Breast epithelium (tissue), 4 donors: ENCODE results near the gene SOCS1. TPM values are rescaled to one million over a fixed set of nuclear protein-coding genes. Genes with fewer than 3 reads are reported as not detected.

Source experiments
- DNase-seq, 2 donors: peaks; one replicate each; pipeline ENCODE4 v3.0.0-alpha.2; 2019; ENCODE audit warnings: low spot score in 2 of 2
- H3K27ac ChIP-seq, 2 donors: fragments of 200-600 bp; sonication (generic) in 1 of 2; one replicate each; pipeline ENCODE4 v1.5.1; 2016 to 2019; ENCODE audit warnings: mild to moderate bottlenecking in 1 of 2
- H3K27me3 ChIP-seq, 2 donors: fragments of 200-600 bp; sonication (generic) in 1 of 2; one replicate each; pipeline versions ENCODE4 v1.5.1 to v1.6.0; 2017 to 2019; ENCODE audit warnings: control low read depth in 1 of 2, mild to moderate bottlenecking in 1 of 2
- H3K36me3 ChIP-seq: fragments of 200-600 bp; one replicate; pipeline ENCODE4 v1.5.1; 2019
- H3K4me1 ChIP-seq, 2 donors: fragments of 200-600 bp; sonication (generic); one replicate each; pipeline ENCODE4 v1.5.1; 2016 to 2019; ENCODE audit warnings: control low read depth in 1 of 2
- H3K4me3 ChIP-seq, 3 donors: fragments of 200-600 bp; sonication (generic); 1 replicate in 2 of 3; 2 replicates in 1 of 3; pipeline ENCODE4 v1.5.1; 2016 to 2019; ENCODE audit warnings: mild to moderate bottlenecking in 3 of 3, moderate library complexity in 2 of 3
- H3K9me3 ChIP-seq, 2 donors: fragments of 200-600 bp; sonication (generic) in 1 of 2; one replicate each; pipeline ENCODE4 v1.5.1; 2016 to 2019; ENCODE audit warnings: control low read depth in 1 of 2
- CTCF ChIP-seq, 3 donors: fragments of 450-650 bp; IDR thresholded peaks; one replicate each; pipeline ENCODE4 v1.5.1; 2016 to 2017; ENCODE audit warnings: antibody characterized with exemption in 3 of 3, mild to moderate bottlenecking in 3 of 3, moderate library complexity in 3 of 3
- POLR2A ChIP-seq: fragments of 450-650 bp; IDR thresholded peaks from one replicate; pipeline ENCODE4 v1.6.1; 2016; ENCODE audit warnings: antibody characterized with exemption, mild to moderate bottlenecking, moderate library complexity
- POLR2AphosphoS5 ChIP-seq, 3 donors: sonication (generic); formaldehyde crosslinking; IDR thresholded peaks; one replicate each; pipeline ENCODE4 v1.6.1; 2017; ENCODE audit warnings: antibody characterized with exemption in 3 of 3
- intact Hi-C: fragments of 100-400 bp; cut with DNase I; formaldehyde crosslinking; loops from one replicate; pipeline ENCODE4 v1.15.1; 2023; ENCODE audit warnings: low total_unique reads
- total RNA-seq, 3 donors: library from RNA; depleted of rRNA; stranded (reverse); fragments of >200 nt; gene quantifications; one replicate each; pipeline ENCODE4 v1.1.0, GENCODE V29; 2016

Gene SOCS1
- total RNA-seq, 3 donors from 2014 or later, result 4.1 to 9.0 (median 5.6) TPM

- intact Hi-C loops, result no loop called here
- H3K9me3 ChIP-seq, result no peaks in the 10 kb centered on the region
- TF ChIP-seq POLR2A, result no peak
- no peak for TF ChIP-seq CTCF (IDR thresholded peaks at IDR 0.05)
- TF ChIP-seq POLR2AphosphoS5 (IDR thresholded peaks at IDR 0.05), result peak in 2 of 3 donors; percentile 36 to 71
- no peaks in the 10 kb centered on the region for H3K36me3 ChIP-seq
- H3K4me1 ChIP-seq, result no peaks in the 10 kb centered on the region
- no peak overlapping the region for H3K4me3 ChIP-seq
- peak; percentile 91 for DNase-seq
- H3K27me3 ChIP-seq, result no peaks in the 10 kb centered on the region
- peak overlapping the region; percentile 61 to 67 for H3K27ac ChIP-seq
These were observed 26.1 kb downstream of the SOCS1 start for GRCh38 chr16:11229906-11230305.

GRCh38 chr16:11229432-11229831 lies 26.6 kb downstream of the SOCS1 start:
- Histone ChIP-seq H3K4me1 (no peaks in the 10 kb centered on the region), H3K36me3 (no peaks in the 10 kb centered on the region), H3K9me3 (no peaks in the 10 kb centered on the region), H3K4me3 (no peak overlapping the region), H3K27ac (peak overlapping the region; percentile 1 to 61), H3K27me3 (no peaks in the 10 kb centered on the region)
- TF ChIP-seq POLR2AphosphoS5 (IDR thresholded peaks at IDR 0.05), result no peak
- TF ChIP-seq CTCF (IDR thresholded peaks at IDR 0.05), result no peak
- TF ChIP-seq POLR2A, result no peak
- intact Hi-C loops, result no loop called here
- no peak for DNase-seq

- H3K4me3 ChIP-seq, result peak overlapping the region in 2 of 3 donors; percentile 20 to 43
- no peaks in the 10 kb centered on the region for H3K4me1 ChIP-seq
- H3K36me3 ChIP-seq, result no peaks in the 10 kb centered on the region
- no peak for TF ChIP-seq CTCF (IDR thresholded peaks at IDR 0.05)
- no peak for TF ChIP-seq POLR2AphosphoS5 (IDR thresholded peaks at IDR 0.05)
- TF ChIP-seq POLR2A, result no peak
- H3K27me3 ChIP-seq, result no peaks in the 10 kb centered on the region
- peak overlapping the region in 1 of 2 donors; percentile 84 for H3K27ac ChIP-seq
- H3K9me3 ChIP-seq, result no peaks in the 10 kb centered on the region
- DNase-seq, result no peak
- intact Hi-C loops, result no loop called here
These were observed 30.1 kb downstream of the SOCS1 start for GRCh38 chr16:11225677-11226549.

GRCh38 chr16:11224894-11225676 lies 30.9 kb downstream of the SOCS1 start:
- peak overlapping the region in 1 of 2 donors; percentile 84 for H3K27ac ChIP-seq
- TF ChIP-seq POLR2AphosphoS5 (IDR thresholded peaks at IDR 0.05) (no peak), CTCF (IDR thresholded peaks at IDR 0.05) (no peak), POLR2A (no peak)
- no peaks in the 10 kb centered on the region for H3K27me3 ChIP-seq
- no peak for DNase-seq
- H3K4me1 ChIP-seq, result no peaks in the 10 kb centered on the region
- H3K36me3 ChIP-seq, result no peaks in the 10 kb centered on the region
- H3K9me3 ChIP-seq, result no peaks in the 10 kb centered on the region
- intact Hi-C loops, result no loop called here
- peak overlapping the region in 2 of 3 donors; percentile 20 to 43 for H3K4me3 ChIP-seq
